Left renal pelvis (tissue), 4 donors: ENCODE data around the gene C9orf78. TPM values are rescaled to one million over a fixed set of nuclear protein-coding genes. Genes with fewer than 3 reads are reported as not detected.
A peak's percentile ranks its signal among the peaks of the same experiment; 100 is the strongest.

Experiments
- DNase-seq, 4 donors: peaks; one replicate each; pipeline ENCODE4 v3.0.0-alpha.2; 2013; ENCODE audit warnings: low read depth in 4 of 4, low spot score in 3 of 4
- polyA plus RNA-seq, 4 donors: library from polyadenylated mRNA; unstranded; fragments of 120-200 nt; gene quantifications; one replicate each; pipeline ENCODE4 v1.2.1, GENCODE V29; 2013; ENCODE audit not compliant: insufficient read length in 4 of 4

Gene C9orf78
- polyA plus RNA-seq, 4 donors = 64.7 to 86.9 (median 73.8) TPM

- no peak for DNase-seq
These were observed 13.8 kb upstream of the C9orf78 start for GRCh38 chr9:129848712-129849441.

- DNase-seq = no peak
These were observed 10.3 kb upstream of the C9orf78 start for GRCh38 chr9:129845373-129845772.

DNA sequence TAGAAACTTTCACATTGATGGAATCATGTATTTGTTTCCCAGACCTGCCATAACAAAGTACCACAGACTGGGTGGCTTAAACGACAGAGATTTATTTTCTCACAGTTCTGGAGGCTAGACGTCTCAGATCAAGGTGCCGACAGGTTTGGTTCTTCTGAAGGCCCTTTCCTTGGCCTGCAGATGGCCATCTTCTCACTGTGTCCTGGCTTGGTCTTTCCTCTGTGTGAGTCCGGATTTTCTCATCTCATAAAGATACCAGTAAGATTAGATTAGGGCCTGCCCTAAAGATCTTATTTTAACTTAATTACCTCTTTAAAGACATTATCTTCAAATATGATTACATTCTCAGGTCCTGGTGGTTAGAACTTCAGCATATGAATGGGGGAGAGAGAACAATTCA, 6.0 kb upstream of the C9orf78 start:
- no peak for DNase-seq

DNA sequence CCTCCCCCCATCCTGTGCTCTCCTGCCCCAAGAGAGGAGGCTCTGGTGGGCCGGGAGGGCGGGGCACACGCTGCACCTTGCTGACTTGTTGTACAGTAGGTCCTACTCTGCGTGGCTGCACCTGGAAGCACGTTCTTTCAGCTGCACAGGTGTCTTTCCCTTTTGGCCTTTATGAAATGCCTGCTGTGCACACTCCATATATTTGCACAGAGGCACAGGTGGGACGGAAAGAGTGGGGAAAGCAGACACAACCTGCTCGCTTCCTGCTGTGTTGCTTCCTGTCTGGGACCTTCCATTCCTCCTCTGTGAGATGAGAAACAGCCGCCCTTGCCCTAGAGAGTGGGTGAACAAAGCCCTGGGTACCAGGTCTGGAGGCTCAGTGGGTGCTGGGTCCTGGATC, 5.0 kb upstream of the C9orf78 start:
- DNase-seq = no peak

DNA sequence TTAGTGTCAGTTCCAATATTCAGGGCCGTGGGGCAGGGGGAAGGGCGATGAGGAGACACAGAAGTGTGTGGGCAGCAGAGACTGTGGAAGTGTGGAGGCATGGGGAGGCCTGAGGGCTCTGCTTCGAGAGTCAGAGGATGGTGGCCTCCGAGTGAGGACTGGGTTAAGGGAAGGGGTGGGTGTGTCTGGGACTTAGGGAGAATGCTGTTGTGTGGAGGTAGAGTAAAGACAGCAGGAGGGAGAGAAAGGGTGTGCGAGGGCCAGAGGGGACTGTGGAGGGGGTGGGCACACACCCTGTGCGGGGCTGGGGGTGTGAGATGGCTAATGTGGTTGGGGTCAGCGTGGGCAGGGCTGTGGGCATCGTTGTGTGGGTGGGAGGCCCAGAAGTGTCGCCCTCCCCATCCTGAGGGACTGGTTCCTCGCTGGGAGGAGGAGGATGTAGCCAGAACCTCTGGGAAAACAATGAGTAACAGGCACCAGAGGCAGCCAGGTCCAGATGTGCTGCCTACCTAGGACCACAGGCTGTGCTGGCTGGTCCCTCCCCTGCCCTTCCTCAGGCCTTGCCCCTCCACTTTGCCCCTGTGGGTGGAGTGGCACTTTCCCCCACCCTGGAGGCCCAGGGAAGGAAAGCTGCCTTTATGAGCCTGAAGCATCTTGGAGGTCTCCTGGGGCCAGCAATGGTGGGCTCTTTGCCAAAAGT, 4.4 kb upstream of the C9orf78 start:
- DNase-seq = no peak

- no peak for DNase-seq
These were observed 3.7 kb upstream of the C9orf78 start for GRCh38 chr9:129838707-129839259.

DNA sequence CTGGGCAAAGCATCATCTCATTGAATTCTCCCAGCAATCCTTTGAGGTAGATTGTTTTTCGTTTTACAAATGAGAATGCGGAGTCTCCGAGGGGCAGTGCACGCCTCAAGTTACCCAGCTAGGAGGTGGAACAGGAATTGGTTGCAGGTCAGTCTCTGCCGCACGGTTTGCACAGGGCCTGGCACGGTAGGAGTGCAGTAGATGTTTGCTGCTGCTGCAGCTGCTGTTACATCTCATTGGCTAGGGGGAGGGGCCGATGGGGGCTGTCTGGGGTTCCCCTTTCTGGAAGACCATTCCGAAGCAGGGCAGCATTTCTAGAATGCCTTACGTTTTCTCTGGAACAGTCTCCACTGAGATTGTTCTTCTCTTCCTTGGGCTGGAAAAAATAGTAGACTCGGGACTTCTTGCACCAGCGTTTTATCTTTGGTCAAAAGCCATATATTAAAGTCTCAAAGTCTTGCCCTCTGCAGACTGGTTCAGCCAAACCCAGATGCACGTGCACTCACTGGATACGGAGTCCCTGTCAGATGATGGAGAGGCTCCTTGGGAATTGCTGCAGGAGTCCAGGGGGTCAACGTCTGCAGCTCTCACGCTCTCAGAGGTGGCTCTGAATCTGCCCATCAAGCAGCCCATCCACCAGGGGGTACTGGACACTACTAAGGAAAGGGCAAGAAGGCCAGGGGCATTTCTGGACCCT, 1.4 kb upstream of the C9orf78 start:
- DNase-seq = no peak

DNA sequence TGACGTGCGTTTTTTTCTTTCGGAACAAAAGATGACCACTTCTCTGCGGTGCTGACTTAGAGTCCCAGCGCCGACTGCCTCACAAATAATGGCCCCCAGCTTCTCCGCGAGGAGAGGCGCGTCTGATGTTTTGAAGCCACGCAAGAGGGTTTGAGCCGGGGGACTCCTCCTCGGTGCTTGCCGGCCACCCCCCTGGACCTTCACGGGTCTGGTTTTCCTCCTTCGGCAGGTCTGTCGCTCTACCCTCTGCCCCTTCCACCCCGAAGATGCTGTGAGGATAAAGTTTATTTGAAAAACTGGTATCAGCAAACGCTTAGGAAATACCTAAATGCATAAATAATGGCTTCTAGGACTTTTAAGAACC, 767 bp upstream of the C9orf78 start:
- no peak for DNase-seq

GRCh38 chr9:129834489-129835127, 467 bp downstream of the C9orf78 start:
- DNase-seq = no peak

DNA sequence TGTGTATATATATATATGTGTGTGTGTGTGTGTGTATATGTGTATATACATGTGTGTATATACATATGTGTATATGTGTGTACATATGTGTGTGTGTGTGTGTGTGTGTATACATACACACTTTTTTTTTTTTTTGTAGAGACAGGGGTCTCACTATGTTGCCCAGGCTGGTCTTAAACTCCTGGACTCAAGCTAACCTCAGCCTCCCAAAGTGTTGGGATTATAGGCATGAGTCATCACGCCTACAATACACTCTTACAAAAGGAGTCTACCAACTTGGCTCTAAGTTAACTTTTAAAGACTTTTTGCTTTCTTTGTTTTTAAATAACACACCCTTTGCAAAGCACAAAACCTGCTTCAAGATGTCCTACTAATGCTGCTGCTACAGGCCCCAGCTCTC, 2.1 kb downstream of the C9orf78 start:
- no peak for DNase-seq

GRCh38 chr9:129828969-129829368, 6.1 kb downstream of the C9orf78 start:
- DNase-seq = no peak

DNA sequence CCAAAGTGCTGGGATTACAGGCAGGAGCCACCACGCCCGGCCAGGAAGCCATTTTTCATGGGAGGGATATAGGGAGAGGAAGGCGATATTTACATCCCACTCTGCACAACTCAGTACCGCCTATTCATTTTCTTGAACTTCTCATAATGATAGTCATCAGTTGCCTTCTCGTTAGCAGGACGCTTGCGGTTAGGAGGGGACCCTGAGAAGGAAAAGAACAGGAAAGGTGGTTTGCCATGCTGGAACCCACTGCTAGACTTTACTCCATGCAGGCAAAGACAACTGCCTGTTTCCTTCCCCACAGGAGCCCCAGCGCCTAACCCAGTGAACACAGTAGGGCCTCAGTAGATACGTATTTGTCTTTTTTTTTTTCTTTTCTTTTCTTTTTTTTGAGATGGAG, 7.0 kb downstream of the C9orf78 start:
- no peak for DNase-seq

DNA sequence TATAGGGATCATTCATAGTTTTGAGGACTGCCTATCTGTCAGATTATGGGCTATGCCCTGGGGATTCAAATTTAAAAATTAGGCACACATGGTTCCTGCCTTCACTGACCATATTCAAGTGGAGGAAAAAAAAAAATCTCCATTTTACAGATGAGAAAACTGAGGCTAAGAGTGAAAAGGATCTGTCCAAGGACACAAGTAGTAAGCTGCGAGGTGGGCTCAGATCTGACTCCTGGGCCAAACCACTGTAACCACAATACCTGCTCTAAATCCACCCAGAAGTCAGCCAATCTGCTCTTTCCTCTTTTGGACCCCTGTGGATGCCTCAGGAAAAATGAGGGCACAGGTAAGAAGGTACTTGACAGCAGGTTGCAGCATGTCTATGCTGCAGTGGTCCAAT, 8.3 kb downstream of the C9orf78 start:
- no peak for DNase-seq

DNA sequence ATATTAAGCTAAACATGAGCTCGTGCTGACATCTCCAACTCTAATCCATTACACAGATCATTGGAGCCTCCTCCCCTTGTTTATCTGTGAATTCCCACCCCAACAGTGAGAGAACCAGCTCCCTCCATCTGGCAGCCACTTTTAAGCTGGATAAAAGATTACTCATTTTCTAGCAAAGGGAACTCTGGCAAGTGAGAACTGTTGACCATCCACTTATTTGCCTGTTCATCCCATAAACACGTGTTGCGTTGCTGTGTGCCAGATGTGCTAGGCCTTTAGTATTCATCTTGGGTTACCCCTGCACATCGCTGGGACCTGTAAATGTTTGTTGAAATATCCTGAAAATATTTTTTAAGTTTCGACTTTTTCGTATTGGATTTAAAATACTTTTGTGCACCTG, 8.7 kb downstream of the C9orf78 start:
- no peak for DNase-seq

- DNase-seq = peak; percentile 80 to 86 (median 84)
These were observed 11.0 kb downstream of the C9orf78 start, which contains the start of gene TOR1A for GRCh38 chr9:129823935-129824601. Gene TOR1A, minus strand, starts transcription at chr9:129824136. Its CDS starts 51 bp downstream, at chr9:129824085.

DNA sequence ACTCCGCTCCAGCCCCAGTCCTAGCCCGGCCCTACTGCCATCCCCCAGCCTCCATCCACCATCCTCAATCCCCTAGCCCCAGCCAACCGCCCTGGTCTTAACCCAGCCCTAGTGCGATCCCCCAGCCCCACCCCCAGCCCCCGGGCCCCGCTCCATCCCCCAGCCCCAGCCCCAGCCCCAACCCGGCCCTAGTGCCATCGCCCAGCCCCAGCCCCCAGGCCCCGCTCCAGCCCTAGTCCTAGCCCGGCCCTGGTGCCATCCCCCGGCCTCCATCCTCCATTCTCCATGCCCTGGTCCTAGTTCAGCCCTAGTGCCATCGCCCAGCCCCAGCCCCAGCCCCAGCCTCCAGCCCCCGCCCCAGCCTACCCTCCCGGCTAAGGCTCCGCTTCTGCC, 11.5 kb downstream of the C9orf78 start:
- no peak for DNase-seq

- no peak for DNase-seq
These were observed 12.1 kb downstream of the C9orf78 start for GRCh38 chr9:129822898-129823541.

DNA sequence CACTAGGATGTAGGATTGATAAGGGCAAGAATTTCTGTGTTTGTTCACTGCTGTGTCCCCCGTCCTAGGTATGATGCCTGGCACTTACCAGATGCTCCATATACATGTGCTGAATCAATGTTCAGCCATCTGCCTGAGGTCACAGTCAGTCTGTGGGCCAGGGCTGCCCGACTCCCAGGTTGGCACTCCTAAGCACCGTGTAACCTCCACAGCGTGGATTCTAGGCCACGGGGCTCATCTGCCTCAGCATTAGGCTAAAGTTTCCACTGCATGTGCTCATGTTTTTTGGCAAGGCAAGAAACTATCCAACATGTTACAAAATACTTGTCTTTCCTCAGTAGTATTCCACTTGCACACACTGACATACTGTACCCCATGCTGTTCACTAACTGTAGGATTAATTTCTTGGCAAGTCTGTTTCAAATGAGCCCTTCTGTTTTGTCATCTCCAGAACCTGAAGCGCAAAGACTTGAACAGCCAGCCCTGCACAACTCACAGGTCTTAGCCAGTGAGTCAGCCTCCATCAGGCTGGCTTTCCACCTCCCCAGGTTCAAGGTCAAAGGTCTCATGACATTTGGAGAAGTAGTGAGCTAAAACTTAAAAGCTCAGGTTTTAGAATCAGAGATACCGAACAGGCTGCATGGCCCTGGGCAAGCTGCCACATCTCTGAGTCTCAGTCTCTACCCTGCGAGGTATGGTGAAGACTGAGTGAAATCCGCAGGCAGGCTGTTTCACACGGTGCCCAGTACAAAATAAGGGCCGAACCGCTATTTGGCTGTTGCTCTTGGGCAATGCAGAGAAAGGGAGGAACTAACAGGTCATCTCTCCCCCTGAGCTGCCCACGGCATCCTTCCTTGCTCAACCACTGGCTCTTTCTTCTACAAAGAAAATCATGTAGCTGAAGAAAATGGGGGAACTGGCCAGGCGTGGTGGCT, 18.3 kb downstream of the C9orf78 start:
- DNase-seq = no peak

GRCh38 chr9:129815278-129815677, 19.8 kb downstream of the C9orf78 start:
- DNase-seq = no peak
